ENCODE results near the gene WIZ. TPM values are rescaled to one million over a fixed set of nuclear protein-coding genes. Genes with fewer than 3 reads are reported as not detected.

The WIZ gene
- total RNA-seq, 1 experiment from 2014 or later, result 7.2 TPM

DNA sequence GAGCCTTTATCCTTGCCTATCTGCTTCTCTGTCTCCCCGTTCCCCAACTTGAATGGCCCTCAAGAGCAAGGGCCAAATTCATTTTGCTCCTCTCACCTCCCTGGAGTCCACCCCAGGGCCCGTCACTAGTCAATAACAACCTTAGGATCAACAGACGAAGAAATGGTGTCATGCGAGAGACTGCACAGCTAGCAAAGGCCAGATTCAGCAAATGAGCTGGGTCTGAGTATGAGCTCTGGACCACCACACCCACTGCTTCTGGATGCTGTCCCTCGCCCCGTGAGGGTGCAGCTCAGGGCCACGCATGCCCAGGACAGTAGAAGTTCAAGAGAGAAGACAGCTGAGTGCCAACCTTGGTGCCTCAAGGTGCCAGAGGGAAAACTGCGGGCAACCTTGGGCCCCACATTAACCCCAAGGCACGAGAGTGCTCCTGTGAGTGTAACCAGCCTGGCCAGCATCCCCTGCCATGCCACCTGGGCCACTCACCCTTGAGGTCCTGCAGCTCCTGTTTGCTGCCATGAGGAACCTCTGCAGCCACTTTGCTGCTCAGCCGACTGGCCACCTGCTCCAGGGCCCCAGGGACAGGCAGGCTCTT is 19.1 kb downstream of the WIZ start:
- no peak for DNase-seq (ENCODE audit: low spot score)

DNA sequence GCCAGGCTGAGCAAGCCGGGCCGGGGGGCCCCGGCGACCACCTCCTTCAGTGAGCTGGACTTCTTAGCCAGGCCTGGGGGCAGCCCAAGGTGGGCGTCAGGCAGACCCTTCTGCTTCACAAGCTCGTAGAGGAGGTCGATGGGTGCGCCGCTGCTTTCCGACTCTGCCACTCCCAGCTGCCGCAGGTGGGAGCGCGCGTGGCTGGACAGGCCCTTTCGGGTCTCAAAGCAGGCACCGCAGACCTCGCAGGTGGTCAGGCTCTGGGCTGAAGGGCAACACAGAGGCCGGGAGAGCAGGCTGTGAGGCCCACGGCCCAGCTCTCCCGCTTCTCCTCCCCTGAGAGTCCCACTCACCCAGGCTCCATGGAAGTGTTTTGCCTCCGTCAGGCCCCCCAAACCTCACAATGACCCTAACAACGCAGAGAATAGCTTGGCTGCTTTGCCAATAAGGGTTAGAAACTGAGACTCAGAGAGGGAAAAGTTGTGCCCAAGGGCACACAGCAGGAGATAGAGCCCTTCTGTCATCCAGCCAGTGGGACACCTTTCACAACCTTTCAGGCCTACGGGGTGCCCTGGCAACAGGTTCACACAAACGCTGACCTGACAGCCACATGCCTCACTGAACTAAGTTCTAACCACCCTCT is 19.8 kb downstream of the WIZ start:
- no peak for DNase-seq (ENCODE audit: low spot score)

DNA sequence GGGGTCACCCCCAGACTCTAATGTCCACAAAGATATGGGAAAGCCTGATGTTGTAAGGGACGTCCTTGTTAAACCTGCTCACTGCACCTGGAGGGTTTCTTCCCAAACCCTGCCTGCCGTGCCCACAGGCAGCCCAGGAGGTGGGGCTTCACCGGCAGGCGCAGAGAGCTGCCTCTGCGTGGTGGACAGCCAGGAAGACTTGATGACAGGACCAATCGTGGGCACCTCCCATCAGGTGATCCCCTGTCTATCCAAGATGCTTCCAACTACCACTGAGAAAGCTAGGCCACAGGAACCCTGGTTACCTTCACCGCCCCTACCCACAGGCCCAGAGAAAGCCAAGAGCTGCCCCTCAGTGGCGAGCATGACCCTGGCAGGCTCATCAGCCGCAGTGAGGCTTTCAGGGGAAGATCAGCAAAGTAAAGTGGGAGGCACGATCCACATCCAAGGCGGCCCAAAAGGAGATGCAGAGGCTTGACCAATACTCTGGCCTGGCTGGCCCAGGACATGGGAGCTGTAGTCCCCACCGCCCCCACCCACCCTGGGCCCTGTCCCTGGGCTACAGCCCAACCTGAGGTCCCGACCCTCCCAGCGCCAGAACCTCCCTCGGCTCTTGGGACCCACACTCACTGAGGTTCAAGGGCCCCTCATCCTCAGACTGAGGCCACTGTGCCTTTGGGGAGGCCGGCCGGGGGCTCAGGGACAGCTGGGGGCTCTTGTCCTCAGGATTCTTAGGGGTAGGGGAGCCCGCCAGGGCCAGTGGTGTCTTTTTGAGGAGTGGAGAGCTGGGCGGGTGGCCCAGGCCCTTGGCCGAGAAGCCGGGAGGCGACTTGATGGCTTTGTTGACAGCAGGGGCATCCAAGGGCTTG is 20.6 kb downstream of the WIZ start:
- no peak for DNase-seq (ENCODE audit: low spot score)

DNA sequence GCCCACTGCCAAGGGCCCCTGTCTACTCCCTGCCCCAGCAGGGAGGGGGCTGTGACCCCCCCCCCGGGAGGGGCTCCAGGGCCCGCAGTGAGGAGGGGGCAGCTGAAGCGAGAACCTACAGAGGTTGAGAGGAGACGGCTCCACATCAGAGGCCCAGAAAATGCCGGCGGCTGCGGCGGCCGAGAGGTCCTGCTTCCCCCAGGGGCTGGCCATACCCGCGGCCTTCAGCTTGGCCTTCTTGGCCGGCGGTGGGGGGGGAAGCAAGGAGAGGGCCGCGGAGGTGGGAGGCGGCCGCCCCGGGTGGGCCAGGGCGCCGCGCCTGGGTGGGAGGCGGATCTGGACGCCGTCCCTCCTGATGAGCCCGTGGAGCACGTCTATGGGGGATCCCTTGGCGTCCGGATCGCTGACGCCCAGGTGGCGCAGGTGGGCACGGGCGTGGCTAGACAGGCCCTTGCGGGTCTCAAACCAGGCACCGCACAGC is 21.7 kb downstream of the WIZ start:
- DNase-seq (ENCODE audit: low spot score), result no peak

DNA sequence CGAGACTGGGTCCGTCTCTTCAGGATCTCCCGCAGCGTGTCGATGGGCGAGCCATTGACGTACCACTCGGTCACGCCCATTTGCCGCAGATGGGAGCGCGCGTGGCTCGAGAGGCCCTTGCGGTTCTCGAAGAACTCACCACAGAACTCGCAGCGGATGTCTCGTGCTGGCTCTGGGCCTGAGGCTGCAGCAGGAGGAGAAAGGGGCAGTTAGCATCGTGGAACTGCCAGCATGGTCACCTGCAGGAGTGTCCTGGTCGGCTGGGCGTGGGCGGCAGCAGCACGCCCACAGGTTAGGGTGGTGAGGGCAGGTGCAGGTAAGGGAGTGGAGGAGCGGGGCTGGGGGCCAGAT is 22.4 kb downstream of the WIZ start:
- DNase-seq (ENCODE audit: low spot score), result no peak

DNA sequence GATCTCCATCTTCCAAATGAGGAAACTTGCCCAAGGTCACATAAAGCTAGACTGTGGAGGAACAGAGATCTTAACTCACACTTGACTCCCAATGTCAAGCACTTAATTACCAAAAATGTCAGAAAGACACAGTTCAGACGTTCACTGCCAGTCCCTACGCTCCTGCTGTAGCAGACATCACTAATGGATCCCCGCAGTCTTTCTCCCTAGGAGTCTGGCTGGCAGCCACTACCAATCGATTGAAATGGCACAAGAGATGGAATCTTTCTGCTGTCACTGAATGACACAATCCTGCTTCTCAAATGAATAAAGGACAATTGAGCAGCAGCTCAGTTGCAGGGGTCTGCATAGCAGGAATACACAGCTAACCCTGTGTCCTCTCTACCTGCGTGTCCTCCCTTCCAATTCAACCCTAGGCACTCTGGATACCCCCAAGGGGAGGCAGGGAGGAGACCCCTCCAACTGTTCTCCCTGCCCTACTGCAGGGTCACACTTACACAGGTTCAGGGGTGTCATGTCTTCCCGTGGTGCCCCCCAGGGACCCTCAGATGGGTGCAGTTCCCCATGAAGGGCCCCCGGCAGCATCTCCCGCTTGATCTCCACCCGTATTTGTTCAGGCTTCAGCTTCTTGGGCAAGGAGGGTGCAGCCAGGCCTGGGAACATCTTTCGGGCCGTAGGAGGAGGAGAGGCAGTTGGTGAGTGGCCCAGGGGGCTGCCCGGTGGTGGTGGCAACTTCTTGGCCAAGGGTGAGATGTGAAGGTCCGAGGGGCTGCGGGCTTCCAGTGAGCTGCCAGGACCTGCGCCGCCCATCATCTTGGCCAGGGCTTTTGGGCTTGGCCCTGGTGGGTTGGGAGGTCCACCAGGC is 23.0 kb downstream of the WIZ start:
- no peak for DNase-seq (ENCODE audit: low spot score)

DNA sequence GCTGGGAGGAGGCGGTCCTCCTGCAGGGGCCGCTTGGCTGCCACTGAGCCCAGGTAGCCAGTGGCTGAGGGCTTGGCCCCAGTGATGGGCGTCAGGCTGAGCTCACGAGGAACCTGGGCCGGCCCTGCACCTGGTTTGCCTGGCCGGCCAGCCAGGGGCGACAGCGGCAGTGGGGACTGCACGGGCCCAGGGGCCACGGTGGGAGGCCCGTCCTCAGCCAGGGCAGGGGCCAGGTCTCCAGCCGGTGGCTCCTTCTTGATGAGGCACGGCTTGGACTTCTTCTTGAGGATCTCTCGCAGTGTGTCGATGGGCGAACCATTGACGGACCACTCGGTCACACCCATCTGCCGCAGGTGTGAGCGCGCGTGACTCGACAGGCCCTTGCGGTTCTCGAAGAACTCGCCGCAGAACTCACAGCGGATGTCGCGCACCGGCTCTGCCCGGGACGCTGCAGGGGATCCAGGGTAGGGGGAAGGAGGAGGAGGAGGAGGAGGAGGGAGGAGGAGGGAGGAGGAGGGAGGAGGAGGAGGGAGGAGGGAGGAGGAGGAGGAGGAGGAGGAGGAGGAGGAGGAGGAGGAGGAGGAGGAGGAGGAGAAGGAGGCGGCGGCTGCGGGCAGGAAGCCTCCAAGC is 24.3 kb downstream of the WIZ start:
- no peak for DNase-seq (ENCODE audit: low spot score)

DNA sequence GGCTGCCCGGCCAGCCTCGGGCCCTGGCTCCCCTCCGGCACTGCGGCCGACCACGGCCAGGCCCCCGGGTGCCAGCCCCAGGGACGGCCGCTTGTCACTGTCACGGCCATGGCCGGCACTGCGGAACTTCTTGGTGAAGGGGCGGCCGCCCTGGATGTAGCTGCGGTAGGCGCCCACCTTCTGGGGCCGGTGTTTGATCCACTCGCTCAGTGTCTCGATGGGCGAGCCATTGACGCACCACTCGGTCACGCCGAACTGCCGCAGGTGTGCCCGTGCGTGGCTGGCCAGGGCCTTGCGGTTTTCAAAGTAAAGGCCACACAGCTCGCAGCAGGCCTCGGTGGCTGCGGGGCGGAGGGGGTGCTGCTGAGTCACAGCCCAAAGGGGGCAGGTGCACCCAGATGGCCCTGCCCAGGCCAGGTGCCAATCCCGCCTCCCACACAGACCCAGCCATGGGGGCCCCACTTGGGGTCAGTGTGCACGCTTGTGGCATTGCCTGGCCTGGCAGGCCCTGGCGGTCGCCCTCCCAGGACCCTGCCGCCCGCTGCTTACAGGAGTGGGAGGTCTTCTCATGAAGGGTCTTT is 25.0 kb downstream of the WIZ start:
- no peak for DNase-seq (ENCODE audit: low spot score)

DNA sequence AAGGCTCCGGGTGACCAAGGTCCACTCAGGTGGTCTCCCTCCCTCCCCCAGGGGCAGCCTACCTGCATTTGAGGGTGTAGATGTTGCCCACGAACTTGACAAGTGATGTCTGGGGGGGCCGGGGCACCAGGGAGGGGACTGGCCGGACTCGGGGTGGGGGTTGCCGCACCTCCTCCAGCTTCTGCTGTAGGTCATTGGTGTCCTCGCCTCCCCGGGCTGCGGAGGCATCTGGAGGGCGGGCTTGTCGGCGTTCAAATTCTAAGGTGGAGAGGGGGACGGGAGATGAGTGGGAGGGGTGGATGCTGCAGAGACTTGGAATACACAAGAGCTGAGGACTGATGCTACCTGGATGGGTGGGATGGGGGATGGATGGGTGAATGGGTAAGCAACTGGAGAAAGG is 25.6 kb downstream of the WIZ start:
- DNase-seq (ENCODE audit: low spot score), result no peak

DNA sequence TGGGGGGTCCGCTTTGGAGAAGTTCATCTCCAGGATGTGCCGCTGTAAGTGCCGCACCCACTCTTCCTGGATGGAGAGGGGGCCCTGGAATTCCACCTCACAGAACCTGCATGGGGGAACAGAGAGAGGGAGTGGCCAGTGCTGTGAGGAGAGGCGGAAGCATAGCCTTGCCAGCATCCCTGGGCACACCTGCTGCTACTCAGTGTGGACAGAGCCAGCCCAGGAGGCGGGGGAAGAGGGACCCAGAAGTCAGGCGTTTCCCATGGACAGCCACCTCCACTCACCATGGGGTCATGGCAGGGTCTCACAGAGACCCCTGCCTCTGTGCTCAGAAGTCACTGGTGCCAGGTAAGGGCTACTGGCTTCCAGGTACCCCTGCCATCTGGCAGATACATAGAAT is 26.6 kb downstream of the WIZ start:
- no peak for DNase-seq (ENCODE audit: low spot score)

DNA sequence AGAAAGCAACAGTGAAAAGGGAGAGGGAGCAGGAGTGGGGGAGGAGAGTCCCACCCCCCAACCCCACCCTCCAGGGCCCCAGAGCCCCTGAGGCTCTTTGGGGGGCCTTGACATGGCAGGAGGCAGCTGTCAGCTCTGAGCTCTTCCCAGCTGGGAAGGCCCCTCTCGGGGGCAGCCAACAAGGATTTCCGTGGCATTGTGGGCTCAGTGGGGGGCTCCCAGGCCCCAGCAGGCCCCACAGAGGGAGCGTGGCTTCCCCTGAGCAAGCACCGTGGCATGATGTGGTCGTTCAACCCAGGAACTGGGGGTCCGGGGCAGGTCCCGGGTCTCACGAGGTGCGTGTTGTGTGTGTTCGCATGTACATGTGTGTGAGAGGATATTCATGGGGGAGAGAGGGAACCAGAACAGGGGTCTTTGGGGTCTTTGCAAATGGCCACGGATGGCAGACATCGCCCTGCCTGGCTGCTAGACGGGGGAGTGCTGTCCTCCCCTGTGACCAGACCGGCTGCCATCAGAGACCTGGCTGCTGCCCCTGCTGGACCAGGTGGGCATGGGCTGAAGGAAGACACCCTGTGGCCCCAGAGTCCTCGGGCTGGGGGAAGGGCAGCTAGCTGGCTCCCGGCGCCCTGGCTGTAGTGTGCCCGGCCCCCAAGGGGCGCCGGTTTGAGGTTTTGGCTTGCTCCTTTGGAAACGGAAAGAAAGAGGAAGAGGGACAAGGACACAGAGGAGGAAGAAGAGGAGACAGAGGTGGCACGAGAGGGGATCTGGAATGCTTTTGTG is 27.3 kb downstream of the WIZ start:
- DNase-seq (ENCODE audit: low spot score), result no peak

DNA sequence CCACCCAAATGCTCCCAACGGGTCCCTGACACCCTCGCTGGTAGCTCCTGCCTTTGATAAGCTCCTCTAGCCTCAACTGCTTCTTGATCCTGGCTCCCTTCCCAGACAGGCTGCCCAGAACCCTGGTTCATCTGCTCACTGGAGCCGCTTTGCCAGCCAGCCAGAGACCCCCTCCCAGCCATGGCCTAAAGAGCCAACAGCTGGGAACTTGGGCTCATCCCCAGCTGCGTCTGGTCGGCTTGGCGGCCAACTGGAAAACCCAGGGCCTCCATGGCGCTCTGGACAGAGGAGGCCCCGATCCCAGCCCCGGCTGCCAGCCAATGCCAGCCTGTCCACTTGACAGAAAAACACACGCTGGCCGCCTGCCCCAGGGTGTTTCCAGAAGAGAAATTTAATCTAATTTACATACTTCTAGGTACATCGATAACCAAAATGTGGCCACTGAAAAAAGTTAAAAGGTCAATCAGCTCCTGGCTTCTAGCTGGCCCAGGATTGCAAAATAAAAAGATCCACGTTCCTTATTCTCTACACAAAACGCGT is 28.0 kb downstream of the WIZ start:
- no peak for DNase-seq (ENCODE audit: low spot score)

DNA sequence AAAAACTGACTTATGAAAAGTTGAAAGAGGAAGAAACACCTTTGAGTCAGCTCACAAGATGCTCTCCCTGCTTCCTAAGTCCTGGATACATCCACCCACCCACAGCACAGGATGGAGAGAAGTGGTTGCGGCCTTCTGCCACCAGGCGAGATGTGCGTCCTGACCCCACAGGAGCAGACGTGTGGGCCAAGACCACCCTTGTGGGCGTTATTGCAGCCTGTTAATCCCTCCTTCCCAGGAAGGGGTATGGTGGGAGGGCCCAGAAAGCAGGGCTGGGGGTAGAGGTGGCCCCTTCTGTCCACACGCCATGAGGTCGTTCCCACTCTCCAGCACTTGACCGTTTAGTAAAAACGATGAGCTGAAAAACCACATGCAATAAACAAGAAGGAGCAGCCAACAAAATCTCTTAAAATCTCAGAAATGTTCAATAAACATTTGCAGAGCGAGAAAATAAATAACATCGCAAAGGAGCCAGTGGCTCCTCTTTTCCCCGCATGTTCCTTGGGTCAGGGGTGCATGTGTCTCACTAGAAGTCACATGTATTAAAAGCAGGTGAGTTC is 28.5 kb downstream of the WIZ start:
- DNase-seq (ENCODE audit: low spot score), result no peak

DNA sequence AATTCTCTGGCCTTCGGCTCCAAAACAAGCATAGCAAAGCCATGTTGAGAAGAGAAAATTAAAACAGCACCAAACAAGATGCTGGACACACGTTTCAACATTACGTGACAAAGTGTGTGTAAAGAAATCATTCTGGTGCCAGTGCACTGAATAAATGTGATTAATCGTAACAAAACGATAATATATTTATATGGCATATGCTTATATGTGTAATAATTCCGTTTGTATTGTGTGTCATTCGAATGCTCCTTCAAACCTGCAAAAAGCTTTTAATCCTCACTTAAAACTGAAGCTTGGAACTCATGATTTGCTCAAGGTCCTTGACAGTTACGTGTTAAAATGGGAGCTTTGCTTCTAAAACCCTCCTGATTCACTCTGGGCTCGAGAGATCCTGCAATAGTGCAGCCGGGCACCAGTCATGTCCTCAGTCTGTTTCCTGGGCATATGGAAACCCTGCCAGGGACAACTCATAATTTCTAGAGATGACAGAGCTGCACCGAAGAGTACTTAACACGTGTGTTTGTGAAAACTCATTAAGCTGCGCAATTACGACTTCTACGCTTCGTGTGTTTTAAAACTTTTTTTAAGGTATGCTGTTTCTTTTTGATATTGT is 30.2 kb downstream of the WIZ start:
- DNase-seq (ENCODE audit: low spot score), result no peak

DNA sequence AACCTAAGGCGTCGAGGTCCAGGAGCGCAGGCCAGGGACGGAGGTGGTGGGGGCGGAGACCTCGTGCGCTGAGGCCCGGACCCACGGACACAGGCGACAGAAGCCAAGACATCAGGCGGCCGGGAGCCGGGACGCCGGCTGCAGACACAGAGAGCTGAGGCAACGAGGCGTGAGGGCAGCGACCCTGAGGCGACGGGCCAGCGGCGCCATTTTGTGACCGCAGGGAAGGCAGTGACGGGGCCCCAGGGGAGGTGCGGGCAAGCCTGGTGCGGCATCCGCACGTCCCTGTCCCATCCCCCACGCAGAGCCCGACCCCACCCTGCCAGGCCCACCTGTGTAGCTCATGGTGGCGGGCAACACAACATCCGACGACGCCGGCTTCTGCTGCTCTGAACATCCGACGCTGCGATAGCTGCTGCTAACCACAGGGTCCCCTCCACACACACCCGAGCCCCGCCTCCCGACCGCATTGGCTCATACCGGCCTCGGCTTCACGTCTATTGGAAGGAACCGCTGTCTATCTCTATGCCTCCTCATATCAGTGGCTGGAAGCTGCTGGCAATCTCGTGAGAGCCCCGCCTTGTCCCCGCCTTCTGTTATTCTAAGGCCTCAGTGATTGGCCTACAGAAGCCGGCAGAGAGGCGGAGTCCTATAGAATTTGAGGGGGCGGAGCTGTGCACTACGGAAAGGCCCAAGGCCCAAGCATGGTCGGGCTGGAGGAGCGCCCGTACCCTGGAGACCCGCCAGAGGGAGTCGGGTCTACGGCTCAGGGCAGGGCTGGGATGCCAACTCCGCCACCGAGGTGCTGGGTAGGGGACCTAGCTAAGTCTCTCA is 31.0 kb downstream of the WIZ start, which contains the start of gene AKAP8L:
Gene AKAP8L, minus strand, starts transcription at position 410 of the 834 bp plus-strand sequence. Its CDS starts 65 bp downstream, at position 345.
- peak; percentile 100 for DNase-seq (ENCODE audit: low spot score)

DNA sequence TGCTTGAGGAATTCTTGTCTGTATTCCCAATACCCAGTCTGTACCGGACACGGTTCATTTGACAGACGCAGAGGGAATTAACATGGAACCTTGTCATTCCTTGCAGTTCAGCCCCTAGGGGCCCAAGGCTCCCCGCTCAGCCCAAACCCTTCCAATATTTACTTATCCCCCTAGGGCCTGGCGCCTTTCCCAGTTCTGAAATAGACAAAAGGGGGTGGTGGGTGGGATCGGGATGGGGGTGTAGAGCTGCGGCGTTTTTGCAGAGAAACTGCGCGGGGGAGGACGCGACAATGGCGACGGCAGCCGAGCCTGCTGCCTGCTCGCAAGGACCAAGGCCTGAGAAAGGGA is 31.6 kb downstream of the WIZ start:
- no peak for DNase-seq (ENCODE audit: low spot score)

DNA sequence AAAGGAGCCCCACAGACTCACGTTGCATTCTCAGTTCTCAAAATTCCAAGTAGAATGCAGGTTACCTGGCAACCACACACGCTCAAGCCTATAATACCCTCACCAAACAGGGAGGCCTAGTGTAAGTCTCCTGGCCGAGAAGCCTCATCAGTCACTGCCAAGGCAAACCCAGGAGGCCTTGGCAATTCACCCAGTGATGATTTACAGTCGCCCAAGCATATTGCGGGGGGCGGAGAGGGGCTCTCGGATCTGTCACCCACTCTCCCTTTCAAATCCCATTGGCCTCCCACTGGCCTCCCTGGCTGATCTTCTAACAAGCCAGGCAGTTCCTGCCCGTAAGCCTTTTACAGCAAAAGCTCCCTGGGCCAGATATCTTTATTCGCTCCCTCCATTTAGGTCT is 32.1 kb downstream of the WIZ start:
- no peak for DNase-seq (ENCODE audit: low spot score)

DNA sequence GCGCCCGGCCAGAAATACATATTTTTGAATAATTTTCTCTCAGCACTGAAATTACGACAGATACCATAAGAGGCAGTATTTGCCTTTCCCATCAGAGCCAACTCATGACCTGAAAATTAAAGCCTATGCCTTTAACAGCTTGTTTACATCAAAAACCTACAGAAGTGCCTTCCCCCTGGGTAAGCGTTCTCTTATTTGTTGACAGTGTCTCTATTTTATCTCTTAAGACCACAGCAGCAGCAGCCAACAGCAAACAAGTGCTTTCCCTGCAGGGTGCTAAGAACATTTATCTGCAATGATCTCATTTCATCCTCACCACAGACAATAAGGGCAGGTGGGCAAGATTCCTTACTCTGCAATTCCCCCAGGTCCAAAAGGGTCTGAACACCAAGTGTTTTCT is 36.9 kb downstream of the WIZ start:
- DNase-seq (ENCODE audit: low spot score), result no peak
